Muscle layer of colon (tissue), 2 donors: ENCODE data around the gene FRMD1.

ENCODE experiments used
- H3K27ac ChIP-seq: one replicate; pipeline ENCODE4 v1.7.0; 2013; ENCODE audit warnings: low read depth, mild to moderate bottlenecking, low read length, moderate library complexity
- H3K27me3 ChIP-seq, 2 donors: one replicate each; pipeline ENCODE4 v1.7.0; 2013; ENCODE audit warnings: low read length in 2 of 2, mild to moderate bottlenecking in 2 of 2; ENCODE audit not compliant: insufficient read depth in 2 of 2, control insufficient read depth in 1 of 2
- H3K36me3 ChIP-seq: one replicate; pipeline ENCODE4 v1.7.0; 2013; ENCODE audit warnings: mild to moderate bottlenecking, low read length; ENCODE audit not compliant: insufficient read depth
- H3K4me1 ChIP-seq: one replicate; pipeline ENCODE4 v1.7.0; 2013; ENCODE audit warnings: mild to moderate bottlenecking, low read length; ENCODE audit not compliant: insufficient read depth
- H3K4me3 ChIP-seq, 2 donors: one replicate each; pipeline ENCODE4 v1.7.0; 2013; ENCODE audit warnings: low read length in 2 of 2, low read depth in 1 of 2, mild to moderate bottlenecking in 1 of 2, moderate library complexity in 1 of 2
- H3K9ac ChIP-seq: one replicate; pipeline ENCODE4 v1.7.0; 2013; ENCODE audit warnings: low read length
- H3K9me3 ChIP-seq: one replicate; pipeline ENCODE4 v1.7.0; 2013; ENCODE audit warnings: mild to moderate bottlenecking, low read length
- donor health status: abdominal sarcoma.
- donor health status: Adenocarcinoma of cecum.

FRMD1 gene

GRCh38 chr6:168120390-168121302, 41.6 kb upstream of the FRMD1 start:
- H3K4me3 ChIP-seq: no peak overlapping the region
- no peaks in the 10 kb centered on the region for H3K4me1 ChIP-seq
- no peaks in the 10 kb centered on the region for H3K9me3 ChIP-seq
- no peak overlapping the region for H3K9ac ChIP-seq
- no peak overlapping the region for H3K27ac ChIP-seq
- no peaks in the 10 kb centered on the region for H3K36me3 ChIP-seq
- H3K27me3 ChIP-seq: no peaks in the 10 kb centered on the region

GRCh38 chr6:168119539-168119938, 40.5 kb upstream of the FRMD1 start:
- no peak overlapping the region for H3K27ac ChIP-seq
- H3K9ac ChIP-seq: no peak overlapping the region
- H3K36me3 ChIP-seq: no peaks in the 10 kb centered on the region
- H3K9me3 ChIP-seq: no peaks in the 10 kb centered on the region
- no peaks in the 10 kb centered on the region for H3K4me1 ChIP-seq
- no peak overlapping the region for H3K4me3 ChIP-seq
- no peaks in the 10 kb centered on the region for H3K27me3 ChIP-seq

- Histone ChIP-seq H3K4me3 (no peak overlapping the region), H3K27me3 (no peaks in the 10 kb centered on the region), H3K27ac (no peak overlapping the region), H3K9ac (no peak overlapping the region), H3K9me3 (no peaks in the 10 kb centered on the region), H3K36me3 (no peaks in the 10 kb centered on the region), H3K4me1 (no peaks in the 10 kb centered on the region)
These were observed 39.9 kb upstream of the FRMD1 start for GRCh38 chr6:168118935-168119334.

- no peak overlapping the region for H3K9ac ChIP-seq
- no peak overlapping the region for H3K27ac ChIP-seq
- no peak overlapping the region for H3K4me3 ChIP-seq
- no peaks in the 10 kb centered on the region for H3K9me3 ChIP-seq
- no peaks in the 10 kb centered on the region for H3K27me3 ChIP-seq
- H3K4me1 ChIP-seq: no peaks in the 10 kb centered on the region
- H3K36me3 ChIP-seq: no peaks in the 10 kb centered on the region
These were observed 38.9 kb upstream of the FRMD1 start for GRCh38 chr6:168117942-168118341.

GRCh38 chr6:168116975-168117899, 38.2 kb upstream of the FRMD1 start:
- Histone ChIP-seq H3K27ac (no peak overlapping the region), H3K36me3 (no peaks in the 10 kb centered on the region), H3K27me3 (no peaks in the 10 kb centered on the region), H3K4me3 (no peak overlapping the region), H3K9me3 (no peaks in the 10 kb centered on the region), H3K4me1 (no peaks in the 10 kb centered on the region), H3K9ac (no peak overlapping the region)

- Histone ChIP-seq H3K9ac (no peak overlapping the region), H3K27ac (no peak overlapping the region), H3K4me1 (no peaks in the 10 kb centered on the region), H3K9me3 (no peaks in the 10 kb centered on the region), H3K27me3 (no peaks in the 10 kb centered on the region), H3K36me3 (no peaks in the 10 kb centered on the region), H3K4me3 (no peak overlapping the region)
These were observed 37.5 kb upstream of the FRMD1 start for GRCh38 chr6:168116438-168116974.

- H3K9me3 ChIP-seq: no peaks in the 10 kb centered on the region
- H3K27ac ChIP-seq: no peak overlapping the region
- no peak overlapping the region for H3K4me3 ChIP-seq
- H3K4me1 ChIP-seq: no peaks in the 10 kb centered on the region
- no peak overlapping the region for H3K9ac ChIP-seq
- H3K36me3 ChIP-seq: no peaks in the 10 kb centered on the region
- H3K27me3 ChIP-seq: no peaks in the 10 kb centered on the region
These were observed 36.9 kb upstream of the FRMD1 start for GRCh38 chr6:168115748-168116437.

- Histone ChIP-seq H3K27ac (no peak overlapping the region), H3K4me1 (no peaks in the 10 kb centered on the region), H3K4me3 (no peak overlapping the region), H3K9ac (no peak overlapping the region), H3K27me3 (no peaks in the 10 kb centered on the region), H3K9me3 (no peaks in the 10 kb centered on the region), H3K36me3 (no peaks in the 10 kb centered on the region)
These were observed 34.2 kb upstream of the FRMD1 start for GRCh38 chr6:168113226-168113625.

GRCh38 chr6:168111911-168112310, 32.9 kb upstream of the FRMD1 start:
- H3K27ac ChIP-seq: no peak overlapping the region
- no peak overlapping the region for H3K4me3 ChIP-seq
- H3K36me3 ChIP-seq: no peaks in the 10 kb centered on the region
- H3K27me3 ChIP-seq: no peaks in the 10 kb centered on the region
- H3K4me1 ChIP-seq: no peaks in the 10 kb centered on the region
- H3K9ac ChIP-seq: no peak overlapping the region
- H3K9me3 ChIP-seq: no peaks in the 10 kb centered on the region

GRCh38 chr6:168110437-168110836, 31.4 kb upstream of the FRMD1 start:
- no peak overlapping the region for H3K27ac ChIP-seq
- H3K9ac ChIP-seq: no peak overlapping the region

GRCh38 chr6:168109171-168109570, 30.2 kb upstream of the FRMD1 start:
- Histone ChIP-seq H3K27ac (no peak overlapping the region), H3K4me3 (no peak overlapping the region), H3K27me3 (no peaks in the 10 kb centered on the region), H3K9ac (no peak overlapping the region), H3K36me3 (no peaks in the 10 kb centered on the region), H3K4me1 (no peaks in the 10 kb centered on the region), H3K9me3 (no peaks in the 10 kb centered on the region)

More at GRCh38 chr6:168110437-168110836, 31.4 kb upstream of the FRMD1 start:
- Histone ChIP-seq H3K27me3 (no peaks in the 10 kb centered on the region), H3K4me1 (no peaks in the 10 kb centered on the region), H3K9me3 (no peaks in the 10 kb centered on the region), H3K36me3 (no peaks in the 10 kb centered on the region), H3K4me3 (no peak overlapping the region)
